T-cell (primary cell): ENCODE data around the gene TJAP1. TPM values are rescaled to one million over a fixed set of nuclear protein-coding genes. Genes with fewer than 3 reads are reported as not detected.
"Not testable (repeated sequence)": the region's sequence is repeated elsewhere in the genome, so short reads cannot be mapped to it uniquely, and the experiment has no call there.

Source experiments
- ATAC-seq, 4 experiments: fragments of 200-7000 bp in 3 of 4; fragments of 150-1000 bp in 1 of 4; cut with Tn5 transposase; replicated peaks in 1 of 4; 1 replicate in 3 of 4; 2 replicates in 1 of 4; pipeline ENCODE4 v1.10.0; 2021; ENCODE audit warnings: moderate library complexity in 3 of 4, mild to moderate bottlenecking in 2 of 4, moderate number of reproducible peaks in 1 of 4
- CTCF ChIA-PET, 2 donors: fragments of 300-600 bp; sonication (Branson Sonifier 250); formaldehyde crosslinking; loops; one replicate each; lab custom pipeline; 2022; ENCODE audit warnings: antibody characterized with exemption in 2 of 2; lab: Charles Lee
- POLR2A ChIA-PET, 2 donors: fragments of 300-600 bp; sonication (Branson Sonifier 250); formaldehyde crosslinking; loops; one replicate each; lab custom pipeline; 2022; ENCODE audit warnings: antibody characterized with exemption in 2 of 2; lab: Charles Lee
- DNase-seq, 35 experiments: peaks; one replicate each; pipeline versions ENCODE4 v3.0.0 to v3.0.0-alpha.2; 2013 to 2023
- H3K27ac ChIP-seq: one replicate; pipeline ENCODE4 v1.5.1; 2013; ENCODE audit warnings: low read length
- H3K27me3 ChIP-seq, 2 experiments: replicated peaks in 1 of 2; 1 replicate in 1 of 2; 2 replicates in 1 of 2; pipeline versions ENCODE4 v1.6.1 to v1.7.0; 2013; ENCODE audit warnings: low read length in 1 of 2, mixed read lengths in 1 of 2; ENCODE audit not compliant: control insufficient read depth in 2 of 2, insufficient read depth in 2 of 2; ENCODE audit errors: extremely low read depth in 1 of 2
- H3K36me3 ChIP-seq, 2 donors: 1 replicate in 1 of 2; 2 replicates in 1 of 2; pipeline versions ENCODE4 v1.6.1 to v1.7.0; 2013; ENCODE audit warnings: low read length in 1 of 2; ENCODE audit not compliant: control insufficient read depth in 2 of 2, insufficient read depth in 1 of 2; ENCODE audit errors: extremely low read depth in 1 of 2
- H3K4me1 ChIP-seq, 2 experiments: 1 replicate in 1 of 2; 2 replicates in 1 of 2; pipeline versions ENCODE4 v1.6.1 to v1.7.0; 2013; ENCODE audit warnings: low read length in 2 of 2, mixed read lengths in 1 of 2; ENCODE audit not compliant: insufficient read depth in 2 of 2, control insufficient read depth in 1 of 2; ENCODE audit errors: extremely low read depth in 1 of 2
- H3K4me3 ChIP-seq, 2 donors: 1 replicate in 1 of 2; 2 replicates in 1 of 2; pipeline versions ENCODE4 v1.5.1 to v1.7.0; 2013; ENCODE audit warnings: mild to moderate bottlenecking in 2 of 2, low read length in 1 of 2, moderate library complexity in 1 of 2; ENCODE audit not compliant: control insufficient read depth in 1 of 2; ENCODE audit errors: extremely low read depth in 1 of 2
- H3K9me3 ChIP-seq: 2 replicates; pipeline ENCODE4 v1.7.0; 2013
- H3K27ac Mint-ChIP-seq, 2 donors: one replicate each; pipeline ENCODE4 v1.8.0; 2020 to 2021; ENCODE audit warnings: mild to moderate bottlenecking in 2 of 2, mixed read lengths in 2 of 2
- H3K27me3 Mint-ChIP-seq, 2 donors: one replicate each; pipeline ENCODE4 v1.8.0; 2021 to 2022; ENCODE audit warnings: mixed read lengths in 2 of 2
- H3K36me3 Mint-ChIP-seq: one replicate; pipeline ENCODE4 v1.8.0; 2021; ENCODE audit warnings: mixed read lengths
- H3K4me1 Mint-ChIP-seq, 3 donors: one replicate each; pipeline ENCODE4 v1.8.0; 2020 to 2022; ENCODE audit warnings: mixed read lengths in 3 of 3, mild to moderate bottlenecking in 1 of 3
- H3K4me3 Mint-ChIP-seq, 3 donors: one replicate each; pipeline ENCODE4 v1.8.0; 2020 to 2022; ENCODE audit warnings: mild to moderate bottlenecking in 3 of 3, mixed read lengths in 3 of 3, moderate library complexity in 3 of 3
- H3K9me3 Mint-ChIP-seq, 3 donors: one replicate each; pipeline ENCODE4 v1.8.0; 2020 to 2022; ENCODE audit warnings: mixed read lengths in 3 of 3
- WGBS: methylation state at CpG from one replicate; pipeline ENCODE4 v1.1.5; 2013; ENCODE audit warnings: missing lambda C conversion rate; ENCODE audit not compliant: insufficient coverage; 5-methylcytosine and 5-hydroxymethylcytosine counted together
- total RNA-seq, 35 experiments: library from RNA in 6 of 35; stranded (reverse) in 6 of 35; fragments of 120-200 nt in 1 of 35; gene quantifications; one replicate each; pipeline versions ENCODE4 v1.2.1 to v1.2.4 and lab custom pipeline; 2013 to 2026

Gene TJAP1
- total RNA-seq, 5 donors from 2014 or later (not counting 1 experiment from before 2014, with no cell fraction given): 30.8 to 51.9 (median 50.6) TPM

- peaks cover 10 to 11% (median 11%) of the 10 kb centered on the region in 3 donors for H3K4me1 Mint-ChIP-seq
- Histone ChIP-seq H3K36me3 (no peaks in the 10 kb centered on the region), H3K27me3 (peaks cover 0 to 26% of the 10 kb centered on the region in 2 experiments), H3K27ac (no peak overlapping the region), H3K4me1 (peaks cover 0 to 8% of the 10 kb centered on the region in 2 experiments), H3K4me3 (no peak overlapping the region), H3K9me3 (no peaks in the 10 kb centered on the region)
- WGBS: 80% methylated on average over 4 of the region's 4 CpGs
- H3K9me3 Mint-ChIP-seq: no peaks in the 10 kb centered on the region
- DNase-seq: no peak
- no peak overlapping the region for H3K4me3 Mint-ChIP-seq
- CTCF ChIA-PET: interaction anchor here in 1 of 2 donors (0.5 kb wide), 1 partner anchor 19 kb away, joined by 7 read pairs; no protein-coding TSS in a partner anchor
- no peak for ATAC-seq
- peaks cover 13 to 27% of the 10 kb centered on the region in 2 donors for H3K27me3 Mint-ChIP-seq
- POLR2A ChIA-PET: no interaction called here
- no peak overlapping the region for H3K27ac Mint-ChIP-seq
- H3K36me3 Mint-ChIP-seq: no peaks in the 10 kb centered on the region
Observed at GRCh38 chr6:43460032-43460431, 17.3 kb upstream of the TJAP1 start.

- Histone ChIP-seq H3K4me1 (no peaks in the 10 kb centered on the region), H3K9me3 (no peaks in the 10 kb centered on the region), H3K27me3 (peaks cover 0 to 40% of the 10 kb centered on the region in 2 experiments), H3K4me3 (no peak overlapping the region), H3K36me3 (no peaks in the 10 kb centered on the region), H3K27ac (no peak overlapping the region)
- Mint-ChIP-seq H3K27ac (no peak overlapping the region), H3K36me3 (no peaks in the 10 kb centered on the region), H3K27me3 (peaks cover 17 to 31% of the 10 kb centered on the region in 2 donors), H3K9me3 (no peaks in the 10 kb centered on the region), H3K4me3 (no peak overlapping the region), H3K4me1 (peaks cover 0 to under 1% (median under 1%) of the 10 kb centered on the region in 3 donors)
- POLR2A ChIA-PET: interaction anchor here in 1 of 2 donors (0.5 kb wide), 1 partner anchor 855 kb away, joined by 4 read pairs; no protein-coding TSS in a partner anchor
- WGBS: 72% methylated on average over 5 of the region's 5 CpGs
- ATAC-seq: no peak
- no peak for DNase-seq
- CTCF ChIA-PET: no interaction called here
Observed at GRCh38 chr6:43461936-43462335, 15.4 kb upstream of the TJAP1 start.

DNA sequence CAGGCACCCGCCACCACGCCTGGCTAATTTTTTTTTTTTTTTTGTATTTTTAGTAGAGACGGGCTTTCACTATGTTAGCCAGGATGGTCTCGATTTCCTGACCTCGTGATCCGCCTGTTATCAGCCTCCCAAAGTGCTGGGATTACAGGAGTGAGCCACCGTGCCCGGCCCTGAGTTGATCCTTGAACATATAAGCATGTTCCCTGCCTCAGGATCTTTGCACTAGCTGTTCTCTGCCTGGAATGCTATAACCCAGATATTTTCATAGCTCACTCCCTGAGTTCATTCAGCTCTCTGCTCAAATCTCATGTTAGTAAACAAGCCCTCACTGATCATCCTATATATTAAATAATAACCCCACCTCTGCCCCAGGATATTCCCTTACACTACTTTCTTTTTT, 13.0 kb upstream of the TJAP1 start:
- Histone ChIP-seq H3K36me3 (no peaks in the 10 kb centered on the region), H3K27ac (no peak overlapping the region), H3K4me1 (no peaks in the 10 kb centered on the region), H3K27me3 (peaks cover 0 to 51% of the 10 kb centered on the region in 2 experiments), H3K4me3 (no peak overlapping the region), H3K9me3 (no peaks in the 10 kb centered on the region)
- DNase-seq (no peak), ATAC-seq (no peak)
- 88% methylated on average over 5 of the region's 8 CpGs for WGBS
- Mint-ChIP-seq H3K4me1 (no peaks in the 10 kb centered on the region), H3K9me3 (no peaks in the 10 kb centered on the region), H3K36me3 (no peaks in the 10 kb centered on the region), H3K4me3 (no peak overlapping the region), H3K27me3 (peaks cover 30 to 46% of the 10 kb centered on the region in 2 donors), H3K27ac (no peak overlapping the region)
- POLR2A ChIA-PET: no interaction called here
- CTCF ChIA-PET: interaction anchor here in 1 of 2 donors (0.7 kb wide), 1 partner anchor 128 kb away, joined by 5 read pairs; no protein-coding TSS in a partner anchor

- ChIA-PET CTCF (no interaction called here), POLR2A (no interaction called here)
- Mint-ChIP-seq H3K27ac (no peak overlapping the region), H3K4me3 (no peak overlapping the region), H3K27me3 (peaks cover 30 to 54% of the 10 kb centered on the region in 2 donors), H3K36me3 (no peaks in the 10 kb centered on the region), H3K4me1 (no peaks in the 10 kb centered on the region), H3K9me3 (no peaks in the 10 kb centered on the region)
- WGBS: no CpG with 5 or more reads among the region's 2 CpGs
- H3K4me3 ChIP-seq: no peak overlapping the region
- H3K27ac ChIP-seq: no peak overlapping the region
- DNase-seq (no peak), ATAC-seq (no peak)
- H3K9me3 ChIP-seq: no peaks in the 10 kb centered on the region
- peaks cover 0 to 63% of the 10 kb centered on the region in 2 experiments for H3K27me3 ChIP-seq
- H3K36me3 ChIP-seq: no peaks in the 10 kb centered on the region
- H3K4me1 ChIP-seq: no peaks in the 10 kb centered on the region
Observed at GRCh38 chr6:43465948-43466347, 11.4 kb upstream of the TJAP1 start.

DNA sequence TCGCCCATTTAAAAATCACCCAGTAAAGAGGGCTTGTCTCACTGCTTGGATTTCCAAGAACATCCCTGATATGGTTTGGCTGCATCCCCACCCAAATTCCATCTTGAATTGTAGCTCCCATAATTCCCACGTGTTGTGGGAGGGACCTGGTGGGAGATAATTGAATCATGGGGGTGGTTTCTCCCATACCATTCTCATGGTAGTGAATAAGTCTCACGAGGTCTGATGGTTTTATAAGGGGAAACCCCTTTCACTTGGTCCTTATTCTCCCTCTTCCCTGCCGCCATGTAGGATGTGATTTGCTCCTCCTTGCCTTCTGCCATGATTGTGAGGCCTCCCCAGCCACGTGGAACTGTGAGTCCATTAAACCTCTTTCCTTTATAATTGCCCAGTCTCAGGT, 10.1 kb upstream of the TJAP1 start:
- H3K4me3 ChIP-seq, H3K9me3 Mint-ChIP-seq, H3K27ac Mint-ChIP-seq, H3K4me3 Mint-ChIP-seq, CTCF ChIA-PET, POLR2A ChIA-PET, H3K9me3 ChIP-seq, H3K4me1 Mint-ChIP-seq, ATAC-seq, H3K36me3 Mint-ChIP-seq, DNase-seq, H3K36me3 ChIP-seq, H3K4me1 ChIP-seq, H3K27ac ChIP-seq: not testable (repeated sequence)
- 13% methylated on average over 1 of the region's 5 CpGs for WGBS
- peaks cover 0 to 59% of the 10 kb centered on the region in 2 experiments for H3K27me3 ChIP-seq
- H3K27me3 Mint-ChIP-seq: peaks cover 27 to 55% of the 10 kb centered on the region in 2 donors

- ATAC-seq: no peak
- 83% methylated on average over 1 of the region's 4 CpGs for WGBS
Observed at GRCh38 chr6:43467752-43468151, 9.6 kb upstream of the TJAP1 start.

More at GRCh38 chr6:43467752-43468151, 9.6 kb upstream of the TJAP1 start:
- ChIA-PET POLR2A (no interaction called here), CTCF (no interaction called here)
- peaks cover 22 to 50% of the 10 kb centered on the region in 2 donors for H3K27me3 Mint-ChIP-seq
- no peaks in the 10 kb centered on the region for H3K9me3 ChIP-seq
- no peak for DNase-seq
- no peaks in the 10 kb centered on the region for H3K4me1 ChIP-seq
- H3K9me3 Mint-ChIP-seq: no peaks in the 10 kb centered on the region
- peaks cover 0 to 59% of the 10 kb centered on the region in 2 experiments for H3K27me3 ChIP-seq
- no peak overlapping the region for H3K27ac Mint-ChIP-seq
- H3K27ac ChIP-seq: no peak overlapping the region
- H3K36me3 ChIP-seq: no peaks in the 10 kb centered on the region
- no peaks in the 10 kb centered on the region for H3K36me3 Mint-ChIP-seq
- H3K4me3 ChIP-seq: no peak overlapping the region
- no peaks in the 10 kb centered on the region for H3K4me1 Mint-ChIP-seq
- no peak overlapping the region for H3K4me3 Mint-ChIP-seq
